HG02798 (cell line): Measurements from ENCODE around the gene GATM.

Experiments
- ATAC-seq: cut with Tn5 transposase; IDR thresholded peaks from one replicate; pipeline ENCODE4 v1.9.1; 2021; ENCODE audit warnings: mild to moderate bottlenecking; ENCODE audit not compliant: unreplicated experiment, poor library complexity

Gene GATM

DNA sequence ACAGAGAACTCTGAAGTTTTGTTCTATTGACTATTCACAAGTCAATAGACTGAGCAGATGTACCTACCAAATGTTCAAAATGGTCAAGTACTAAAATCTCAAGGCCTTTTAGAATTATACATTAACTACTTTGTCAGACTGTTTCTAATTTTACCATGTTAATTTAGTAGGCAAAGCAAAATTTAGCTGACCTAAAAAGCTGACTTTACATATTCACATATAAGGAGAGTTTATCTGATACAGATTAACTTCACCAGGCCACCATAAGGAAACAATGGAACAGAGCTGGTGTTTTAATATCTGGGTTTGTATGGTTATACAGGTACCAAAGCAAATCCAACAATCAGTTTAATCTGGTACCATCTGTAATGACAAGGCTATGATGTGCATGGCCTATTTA lies 15.9 kb downstream of the GATM start:
- ATAC-seq: no peak

DNA sequence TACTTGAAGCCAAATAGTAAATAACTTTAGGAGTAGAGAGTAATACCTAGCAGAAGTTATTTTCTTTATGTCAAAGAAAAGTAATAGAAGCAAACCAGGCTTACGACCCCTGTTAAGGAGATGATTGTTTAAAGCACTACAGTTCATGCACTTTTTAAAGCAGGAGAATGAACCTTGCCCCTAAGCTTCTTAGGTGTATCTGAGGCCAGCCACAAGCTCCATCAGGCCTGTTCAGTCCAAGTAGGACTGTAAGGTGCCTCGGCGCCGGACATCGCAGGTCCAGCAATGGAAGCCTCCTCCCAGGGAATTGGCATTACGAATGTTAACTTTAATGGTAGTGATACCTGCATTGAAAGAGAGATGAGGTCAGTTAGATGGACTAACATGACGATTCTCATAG lies 16.5 kb downstream of the GATM start:
- ATAC-seq: no peak

DNA sequence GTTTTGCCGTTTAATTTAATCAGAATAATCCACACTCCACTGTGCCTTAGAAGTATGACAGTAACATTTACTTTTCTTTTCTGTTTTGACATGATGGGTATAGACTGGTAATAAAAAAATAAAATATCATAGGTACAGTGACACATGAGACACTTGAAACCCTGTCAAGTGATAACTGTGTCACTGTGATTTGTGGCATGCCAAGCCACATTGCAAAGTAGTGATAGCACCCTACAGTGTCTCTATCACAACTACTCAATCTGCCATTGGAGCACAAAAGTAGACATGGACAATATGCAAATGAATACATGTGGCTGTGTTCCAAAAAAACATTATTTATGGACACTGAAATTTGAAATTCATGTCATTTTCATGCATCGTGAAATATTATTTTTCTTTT lies 22.5 kb downstream of the GATM start:
- ATAC-seq: no peak

DNA sequence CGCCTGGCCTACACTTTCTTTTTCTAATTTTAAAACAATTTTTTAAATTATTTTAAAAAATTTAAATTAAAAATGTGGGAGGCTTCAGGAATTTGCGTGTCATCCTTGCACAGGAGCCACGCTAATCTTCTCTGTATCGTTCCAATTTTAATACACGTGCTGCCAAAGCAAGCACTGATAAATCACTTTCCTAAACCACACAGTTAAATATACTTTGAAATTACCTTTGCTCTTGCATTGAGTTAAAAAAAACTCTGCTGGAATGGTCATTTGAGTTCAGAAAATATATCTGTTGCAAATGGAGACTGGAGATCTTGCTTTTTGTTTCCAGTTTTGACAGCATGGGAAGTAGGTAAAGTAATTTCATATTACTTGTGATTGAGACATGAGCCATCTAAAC lies 23.6 kb downstream of the GATM start:
- ATAC-seq: no peak

DNA sequence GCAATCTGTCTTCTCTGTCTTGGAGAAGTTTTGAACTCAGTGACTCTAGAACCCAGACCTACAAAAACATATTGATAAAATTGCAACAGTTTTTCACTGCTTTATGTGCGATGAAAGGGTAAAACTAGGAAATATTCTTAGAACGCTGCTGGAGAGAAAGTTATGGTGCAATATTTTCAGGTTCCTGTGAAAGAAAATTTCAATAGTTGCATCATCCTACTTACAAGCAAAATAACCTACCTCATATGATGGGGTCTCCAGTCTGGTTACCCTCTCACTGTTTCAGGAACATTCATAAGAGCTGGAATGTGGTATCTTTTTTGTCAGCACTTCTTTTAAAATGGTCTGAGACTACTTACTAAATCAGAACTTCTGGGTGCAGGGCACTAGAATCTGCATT lies 27.1 kb downstream of the GATM start:
- ATAC-seq: no peak

DNA sequence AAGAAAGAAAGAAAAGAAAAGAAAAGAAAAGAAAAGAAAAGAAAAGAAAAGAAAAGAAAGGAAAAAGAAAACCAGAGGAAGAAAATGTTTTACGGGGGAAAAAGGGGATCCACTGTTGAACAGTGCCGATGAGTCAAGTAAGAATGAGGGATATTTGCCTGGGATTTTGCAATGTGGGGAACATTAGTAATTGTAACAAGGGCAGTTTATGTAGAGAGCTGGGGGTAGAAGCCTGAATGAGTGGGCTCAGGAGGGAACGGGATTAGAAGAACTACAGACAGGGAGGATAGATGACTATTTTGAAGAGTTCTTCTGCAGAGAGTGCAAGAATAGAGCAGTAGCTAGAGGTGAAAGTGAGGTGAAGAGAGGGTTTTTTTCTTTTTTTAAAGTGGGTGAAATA lies 28.7 kb downstream of the GATM start:
- ATAC-seq: no peak

DNA sequence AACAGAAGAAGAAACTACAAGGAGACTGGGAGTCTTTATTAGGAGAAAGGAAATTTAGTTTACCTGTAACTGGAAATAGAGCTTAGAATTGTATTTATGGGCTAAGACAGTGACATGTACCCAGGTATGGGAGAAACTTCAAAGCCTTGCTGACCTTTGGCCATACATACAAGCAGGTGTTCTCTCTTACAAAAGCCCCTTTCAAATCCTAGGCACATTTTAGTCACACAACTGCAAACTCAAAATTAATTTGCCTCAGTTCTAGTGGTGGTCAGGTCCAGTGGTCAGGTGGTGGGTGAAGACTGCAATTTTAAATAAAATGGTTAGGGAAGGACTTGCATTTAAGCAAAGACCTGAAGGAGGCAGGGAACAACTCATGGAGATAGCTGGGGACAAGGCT lies 30.4 kb downstream of the GATM start:
- no peak for ATAC-seq

DNA sequence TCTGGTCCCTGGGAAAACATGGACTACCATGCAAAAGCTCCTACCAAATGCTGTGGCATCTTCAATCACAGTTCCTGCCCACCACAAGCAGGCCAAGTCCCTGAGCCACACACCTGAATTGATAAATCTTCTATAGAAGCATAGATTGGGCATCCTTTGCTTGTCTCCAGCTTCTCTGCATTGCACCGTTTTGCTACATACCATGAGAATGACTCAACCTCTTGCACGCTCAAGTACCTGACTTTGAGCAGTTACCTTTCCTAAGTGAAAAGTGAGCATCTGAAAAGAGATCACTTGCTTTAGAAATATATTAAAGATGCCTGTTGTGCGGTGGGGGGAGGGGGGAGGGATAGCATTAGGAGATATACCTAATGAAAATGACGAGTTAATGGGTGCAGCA lies 31.3 kb downstream of the GATM start:
- no peak for ATAC-seq

DNA sequence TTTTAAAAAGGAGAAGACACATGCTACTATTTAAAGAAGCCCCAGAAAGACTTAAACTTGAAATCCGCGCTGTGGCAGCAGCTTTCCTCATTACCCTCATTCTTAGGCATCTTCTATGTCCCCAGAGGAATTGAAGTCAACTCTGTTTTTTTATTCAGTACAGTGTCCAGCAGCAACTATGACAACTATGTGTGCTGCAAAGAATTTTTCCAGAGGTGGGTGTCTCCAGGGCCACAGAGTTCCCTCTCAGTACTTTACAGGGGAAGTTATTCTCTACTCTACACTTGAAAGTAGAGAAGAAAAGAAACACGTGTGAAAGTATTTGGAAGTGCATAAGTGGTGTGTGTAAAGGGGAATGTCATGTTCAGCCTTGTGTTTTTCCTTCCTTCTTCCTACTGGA lies 32.0 kb downstream of the GATM start:
- ATAC-seq: no peak

DNA sequence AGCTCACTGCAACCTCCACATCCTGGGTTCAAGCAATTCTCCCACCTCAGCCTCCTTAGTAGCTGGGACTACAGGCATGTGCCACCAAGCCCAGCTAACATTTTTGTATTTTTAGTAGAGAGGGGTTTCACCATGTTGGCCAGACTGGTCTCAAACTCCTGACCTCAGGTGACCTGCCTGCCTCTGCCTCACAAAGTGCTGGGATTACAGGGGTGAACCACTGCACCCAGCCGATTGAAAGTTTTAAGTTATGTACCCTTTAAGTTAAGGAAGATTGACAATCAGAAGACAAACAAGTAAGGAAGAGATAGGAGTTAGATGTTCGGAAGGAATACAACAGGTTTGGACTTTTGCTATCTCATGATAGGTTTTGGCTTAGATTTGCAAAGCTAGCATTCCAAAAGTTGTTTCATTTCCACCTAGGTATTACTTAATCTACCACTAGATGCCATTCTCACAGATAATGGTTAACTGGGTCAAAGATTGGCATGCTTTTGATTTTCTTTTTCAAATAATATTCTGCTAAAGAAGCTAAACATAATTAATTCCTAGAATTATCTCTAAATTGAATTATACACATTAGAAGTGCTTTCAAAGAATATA lies 35.0 kb downstream of the GATM start:
- ATAC-seq: no peak

DNA sequence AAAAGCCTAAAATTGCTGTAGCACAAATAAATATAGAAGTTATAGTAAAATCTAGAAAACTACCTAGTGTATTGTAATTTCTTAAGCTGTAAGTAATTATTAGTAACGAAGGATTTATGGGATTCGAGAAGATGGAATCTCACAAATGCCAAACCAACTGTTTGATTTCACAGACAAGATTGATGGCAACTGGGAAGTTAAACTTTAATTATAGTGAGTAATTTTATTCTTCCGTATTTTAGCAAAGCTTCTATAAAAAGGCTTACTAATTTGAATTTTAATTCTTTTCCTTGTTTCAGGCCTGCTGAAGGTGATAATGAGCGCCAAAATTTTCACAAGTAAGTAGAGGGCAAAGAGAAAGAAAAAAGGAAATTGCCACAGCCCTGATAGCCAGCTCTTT lies 36.6 kb downstream of the GATM start:
- ATAC-seq: no peak

DNA sequence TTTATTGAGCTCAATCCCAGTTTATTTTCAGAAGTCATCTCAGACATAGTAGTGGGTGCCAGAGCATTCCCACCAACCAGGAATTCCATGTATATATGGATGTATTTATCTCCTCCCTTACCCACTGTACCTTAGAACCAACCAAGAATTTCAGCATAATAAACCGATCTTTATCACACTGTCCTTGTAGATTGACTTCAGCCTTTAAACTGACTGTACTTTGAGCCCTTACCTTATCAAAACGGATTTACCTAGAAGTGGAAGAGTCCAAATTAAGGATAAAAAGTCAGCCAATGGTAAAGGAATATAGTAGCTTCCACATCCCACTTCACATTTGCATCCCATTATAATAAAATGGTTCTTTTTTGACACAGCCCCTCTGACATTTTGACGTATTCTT lies 37.9 kb downstream of the GATM start:
- no peak for ATAC-seq

DNA sequence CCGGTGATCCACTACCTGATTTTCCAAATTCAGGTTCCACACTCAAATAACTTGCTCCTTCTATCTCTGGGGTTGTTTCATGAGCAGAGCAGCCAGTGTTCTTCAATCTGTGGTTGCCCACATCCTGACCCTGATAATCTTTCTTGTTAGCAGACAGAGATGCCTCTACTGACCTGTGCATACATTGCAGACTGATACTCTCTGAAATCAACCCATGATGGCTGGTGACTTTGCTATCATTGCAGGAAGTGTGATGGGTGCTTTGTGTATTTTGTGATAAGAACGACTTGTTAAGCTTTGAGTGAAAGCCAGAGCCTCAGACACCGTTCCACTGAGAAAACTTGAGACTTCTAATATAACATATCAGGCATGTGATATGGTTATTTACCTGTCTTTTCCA lies 39.9 kb downstream of the GATM start:
- no peak for ATAC-seq

DNA sequence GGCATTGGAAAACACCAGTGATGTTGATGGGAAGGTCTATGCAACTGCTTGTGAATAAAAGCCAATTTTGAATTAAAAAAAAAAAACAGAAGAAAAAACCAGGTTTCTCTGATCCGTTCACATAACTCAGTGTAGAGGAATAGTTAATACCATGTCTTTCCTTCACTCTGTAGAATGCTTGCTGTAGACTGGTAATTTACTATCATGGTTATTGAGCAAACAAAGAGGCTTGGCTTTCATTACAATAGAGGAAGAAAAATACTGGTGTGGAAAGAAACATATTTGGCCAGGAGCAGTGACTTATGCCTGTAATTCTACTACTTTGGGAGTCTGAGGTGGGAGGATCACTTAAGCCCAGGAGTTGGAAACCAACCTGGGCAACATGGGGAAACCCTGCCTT lies 41.1 kb downstream of the GATM start:
- no peak for ATAC-seq

DNA sequence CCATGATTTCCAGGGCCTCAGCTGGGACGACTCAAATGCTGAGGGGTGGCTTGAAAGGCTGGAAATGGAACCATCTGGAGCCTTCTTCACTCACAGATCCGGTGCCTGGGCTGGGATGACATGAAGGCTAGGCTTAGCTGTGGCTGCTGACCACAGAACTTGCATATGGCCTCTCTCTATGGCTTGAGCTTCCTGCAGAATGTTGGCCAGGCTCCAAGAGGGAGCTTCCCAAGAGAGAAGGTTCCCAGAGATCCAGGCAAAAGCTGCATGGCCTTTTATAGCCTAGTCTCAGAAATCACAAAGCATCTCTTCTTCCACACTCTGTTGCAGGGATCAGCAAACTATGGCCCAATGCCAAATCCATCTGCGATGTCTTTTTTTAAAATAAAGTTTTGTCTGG lies 44.8 kb downstream of the GATM start:
- ATAC-seq: no peak

DNA sequence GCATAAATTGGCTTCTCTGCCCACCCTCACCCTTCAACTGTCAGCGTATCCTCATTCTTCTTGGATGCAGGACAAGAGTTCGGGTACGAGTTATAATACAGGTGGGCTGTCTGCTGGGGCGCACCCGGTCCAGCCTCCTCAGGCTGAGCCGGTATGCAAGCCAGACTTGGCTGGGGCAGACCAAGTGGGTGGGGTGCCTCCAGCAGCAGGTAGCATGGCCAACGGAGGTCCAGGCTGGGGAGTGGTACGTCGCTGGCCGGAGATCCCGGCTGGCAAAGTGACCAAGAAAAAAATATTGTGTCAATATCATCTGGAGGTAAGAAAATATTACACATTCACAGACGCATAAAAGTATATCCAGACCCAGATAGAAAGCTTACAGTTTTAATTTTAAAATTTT lies 45.6 kb downstream of the GATM start:
- ATAC-seq: no peak

DNA sequence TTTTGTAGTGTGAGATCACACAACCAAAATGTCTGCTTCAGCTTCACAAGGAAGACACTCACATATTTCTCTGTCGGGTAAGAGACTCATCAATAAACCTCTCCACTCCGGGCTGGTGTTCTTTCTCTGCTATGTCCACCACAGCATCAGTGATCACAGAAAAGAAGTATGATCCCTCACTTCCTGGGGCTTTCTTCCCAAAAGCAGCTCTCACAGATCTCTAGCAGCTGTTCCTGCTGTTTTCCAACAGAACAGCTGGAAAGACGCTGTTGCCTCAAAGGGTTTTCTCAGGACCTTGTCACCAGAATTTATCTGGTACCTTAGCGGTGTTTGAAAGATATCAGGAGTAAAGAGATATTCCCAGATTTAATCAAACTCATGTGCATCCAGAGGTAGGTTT lies 46.4 kb downstream of the GATM start:
- no peak for ATAC-seq

DNA sequence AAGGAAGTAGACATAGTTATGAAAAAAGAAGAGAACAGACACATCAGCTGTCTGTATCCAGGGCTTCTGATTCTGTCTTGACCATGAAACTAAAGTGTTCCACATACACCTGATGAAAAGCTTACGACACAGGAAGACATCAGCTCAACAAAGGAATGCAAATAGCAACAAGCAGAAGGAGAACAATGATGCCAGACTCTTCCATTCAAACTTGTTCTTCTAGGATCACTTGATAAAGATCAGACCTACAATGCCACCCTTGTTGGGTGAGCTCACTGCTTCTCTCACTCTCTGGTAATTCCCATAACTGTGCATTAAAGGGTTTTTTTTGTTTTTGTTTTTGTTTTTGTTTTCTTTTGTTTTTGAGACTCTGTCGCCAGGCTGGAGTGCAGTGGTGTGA lies 49.7 kb downstream of the GATM start:
- ATAC-seq: no peak

DNA sequence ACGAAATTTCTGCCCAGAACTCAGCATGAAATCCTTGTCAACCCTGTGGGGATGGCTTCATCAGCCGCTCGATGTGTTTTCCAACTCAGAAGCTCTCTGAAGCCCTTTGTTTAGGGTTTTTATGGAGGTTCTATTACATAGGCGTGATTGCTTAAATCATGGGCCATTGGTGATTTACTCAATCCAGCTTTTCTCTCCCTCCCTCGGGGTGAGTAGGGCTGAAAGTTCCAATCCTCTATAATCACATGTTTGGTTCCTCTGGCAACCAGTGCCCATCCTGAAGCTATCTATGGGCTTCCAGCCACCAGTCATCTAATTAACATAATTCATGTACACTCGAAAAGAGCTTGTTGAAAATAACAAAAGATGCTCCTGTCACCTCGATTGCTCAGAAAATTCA lies 51.6 kb downstream of the GATM start:
- ATAC-seq: no peak

DNA sequence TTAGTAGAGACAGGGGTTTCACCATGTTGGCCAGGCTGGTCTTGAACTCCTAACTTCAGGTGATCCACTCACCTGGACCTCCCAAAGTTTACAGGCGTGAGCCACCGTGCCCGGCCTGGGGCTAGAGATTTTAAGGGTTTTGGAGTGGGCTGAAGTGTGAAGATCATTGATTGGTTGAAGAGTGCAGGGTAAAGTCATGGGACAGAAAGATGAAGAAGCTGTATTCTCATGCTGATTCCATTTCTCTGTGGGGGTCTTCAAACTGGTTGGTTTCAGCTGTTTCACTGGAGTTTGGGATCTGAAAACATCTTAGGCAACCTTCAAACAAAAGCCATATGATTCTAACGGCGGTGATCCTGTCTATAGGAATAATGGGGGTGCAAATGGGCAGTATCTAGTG lies 52.1 kb downstream of the GATM start:
- no peak for ATAC-seq

DNA sequence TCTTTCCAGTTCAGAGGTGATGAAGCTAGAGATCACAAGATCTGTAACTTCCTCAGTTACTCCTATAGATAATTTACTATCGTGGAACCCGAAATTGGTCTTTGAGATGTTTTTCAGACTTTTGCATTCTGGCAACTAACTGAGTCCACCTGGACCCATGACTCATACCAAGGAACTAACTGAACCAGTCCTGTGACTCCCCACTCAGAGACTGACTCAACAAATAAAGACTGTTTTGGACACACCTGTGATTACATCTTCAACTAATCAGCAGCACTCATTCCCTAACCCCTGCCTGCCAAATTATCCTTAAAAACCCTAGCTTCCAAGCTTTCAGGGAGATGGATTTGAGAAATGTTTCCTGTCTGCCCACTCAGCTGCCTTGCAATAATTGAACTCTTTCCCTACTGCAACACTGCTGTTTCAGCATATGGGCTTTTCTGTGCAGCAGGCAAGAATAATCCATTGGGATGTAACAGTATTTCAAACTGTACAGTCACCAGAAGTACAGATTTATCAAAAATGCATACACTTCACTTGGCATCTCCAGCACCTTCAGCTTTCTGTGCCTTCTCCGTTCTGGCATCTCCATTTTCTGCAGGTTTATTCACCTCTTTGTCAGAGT lies 57.7 kb downstream of the GATM start:
- ATAC-seq: no peak

DNA sequence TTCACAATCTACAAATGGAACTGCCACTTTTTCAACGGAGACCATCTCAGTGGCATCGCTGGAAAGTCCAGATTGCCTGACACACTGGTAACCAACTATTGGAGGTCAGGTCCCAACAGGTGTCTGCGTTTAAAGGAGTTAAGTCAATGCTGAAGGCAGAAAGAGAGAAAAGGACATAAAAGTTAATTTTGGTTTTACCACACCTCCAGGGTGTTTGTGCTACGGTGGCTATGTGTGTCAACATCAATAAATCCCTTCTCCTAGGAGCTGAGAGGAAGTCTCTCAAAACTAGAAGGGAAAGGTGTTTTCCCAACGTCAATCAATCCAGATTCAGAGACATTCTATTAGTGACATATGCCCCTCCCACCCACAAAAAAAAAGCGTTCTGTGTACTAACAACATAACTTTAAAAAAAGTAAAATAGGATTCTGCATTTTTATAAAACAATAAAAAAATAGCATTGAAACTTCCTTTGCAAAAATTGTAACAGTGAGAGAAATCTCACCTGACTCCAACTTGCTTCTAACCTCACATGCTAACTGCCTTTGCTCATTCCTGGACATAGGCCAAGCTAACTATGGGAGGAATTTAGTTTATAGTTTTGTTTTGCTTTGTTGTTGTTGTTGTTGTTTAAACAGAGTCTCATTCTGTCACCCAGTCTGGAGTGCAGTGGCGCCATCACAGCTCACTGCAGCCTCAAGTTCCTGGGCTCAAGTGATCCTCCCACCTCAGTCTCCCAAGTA lies 58.7 kb downstream of the GATM start:
- no peak for ATAC-seq
